SW 1271 (cell line): ENCODE measurements around the gene VARS1.
"Not testable (repeated sequence)": the region's sequence is repeated elsewhere in the genome, so short reads cannot be mapped to it uniquely, and the experiment has no call there.

ENCODE experiments used
- DNase-seq, 2 experiments: peaks; one replicate each; lab custom pipeline; 2025; lab: John Stamatoyannopoulos, UW

VARS1 gene

GRCh38 chr6:31794294-31794865, 1.2 kb downstream of the VARS1 start:
- DNase-seq = peak in 1 of 2 experiments; percentile 36

GRCh38 chr6:31793927-31794245, 1.7 kb downstream of the VARS1 start:
- DNase-seq = not testable (repeated sequence)

GRCh38 chr6:31792761-31793171, 2.8 kb downstream of the VARS1 start:
- no peak for DNase-seq

GRCh38 chr6:31792090-31792374, 3.5 kb downstream of the VARS1 start:
- no peak for DNase-seq

- DNase-seq = peak in 1 of 2 experiments; percentile 71
These were observed 4.0 kb downstream of the VARS1 start for GRCh38 chr6:31791324-31792089.

GRCh38 chr6:31785475-31785874, 10.1 kb downstream of the VARS1 start:
- no peak for DNase-seq

GRCh38 chr6:31784098-31784925, 11.2 kb downstream of the VARS1 start:
- DNase-seq = no peak

- no peak for DNase-seq
These were observed 13.3 kb downstream of the VARS1 start for GRCh38 chr6:31782126-31782855.

- no peak for DNase-seq
These were observed 14.1 kb downstream of the VARS1 start for GRCh38 chr6:31781244-31782125.

- DNase-seq = no peak
These were observed 14.9 kb downstream of the VARS1 start for GRCh38 chr6:31780507-31781243.

GRCh38 chr6:31779908-31780307, 15.6 kb downstream of the VARS1 start:
- no peak for DNase-seq

- no peak for DNase-seq
These were observed 16.3 kb downstream of the VARS1 start for GRCh38 chr6:31778999-31779885.

- no peak for DNase-seq
These were observed 17.4 kb downstream of the VARS1 start for GRCh38 chr6:31778193-31778592.

- DNase-seq = no peak
These were observed 17.9 kb downstream of the VARS1 start for GRCh38 chr6:31777667-31778050.

GRCh38 chr6:31776989-31777666, 18.4 kb downstream of the VARS1 start, which contains the start of gene VWA7:
VWA7 (minus strand) TSS chr6:31777328; CDS start chr6:31776779, 549 bp downstream.
- peak in 1 of 2 experiments; percentile 54 for DNase-seq

- DNase-seq = no peak
These were observed 19.0 kb downstream of the VARS1 start for GRCh38 chr6:31776485-31776988.

- DNase-seq = no peak
These were observed 19.7 kb downstream of the VARS1 start for GRCh38 chr6:31775633-31776484.

GRCh38 chr6:31775184-31775583, 20.4 kb downstream of the VARS1 start:
- no peak for DNase-seq
